Liver (tissue), 9 donors: ENCODE results near the gene SRPK1. TPM values are rescaled to one million over a fixed set of nuclear protein-coding genes. Genes with fewer than 3 reads are reported as not detected.

Experiments used
- DNase-seq: peaks from one replicate; pipeline ENCODE4 v3.0.0-alpha.2; 2017; ENCODE audit warnings: low spot score
- H3K27ac ChIP-seq, 2 donors: one replicate each; pipeline ENCODE4 v1.7.0; 2013; ENCODE audit warnings: inconsistent platforms in 2 of 2, low read length in 2 of 2, control low read depth in 1 of 2, low read depth in 1 of 2, mild to moderate bottlenecking in 1 of 2
- H3K27me3 ChIP-seq, 4 donors: one replicate each; pipeline versions ENCODE4 v1.6.1 to v1.7.0; 2013; ENCODE audit warnings: low read length in 3 of 4, inconsistent platforms in 1 of 4, mild to moderate bottlenecking in 1 of 4, moderate library complexity in 1 of 4; ENCODE audit not compliant: control insufficient read depth in 4 of 4, insufficient read depth in 4 of 4
- H3K36me3 ChIP-seq, 4 donors: one replicate each; pipeline versions ENCODE4 v1.6.1 to v1.7.0; 2013; ENCODE audit warnings: low read length in 3 of 4, mild to moderate bottlenecking in 3 of 4, low read depth in 1 of 4, moderate library complexity in 1 of 4; ENCODE audit not compliant: control insufficient read depth in 4 of 4, insufficient read depth in 3 of 4
- H3K4me1 ChIP-seq, 4 donors: one replicate each; pipeline versions ENCODE4 v1.6.1 to v1.7.0; 2013; ENCODE audit warnings: low read length in 3 of 4, mild to moderate bottlenecking in 3 of 4, moderate library complexity in 1 of 4; ENCODE audit not compliant: control insufficient read depth in 4 of 4, insufficient read depth in 4 of 4
- H3K4me3 ChIP-seq, 3 donors: one replicate each; pipeline versions ENCODE4 v1.6.1 to v1.7.0; 2013; ENCODE audit warnings: low read length in 3 of 3, control low read depth in 1 of 3, low read depth in 1 of 3, mild to moderate bottlenecking in 1 of 3
- H3K9ac ChIP-seq, 2 donors: one replicate each; pipeline ENCODE4 v1.7.0; 2013; ENCODE audit warnings: low read length in 2 of 2, mild to moderate bottlenecking in 2 of 2, moderate library complexity in 2 of 2, control low read depth in 1 of 2, low read depth in 1 of 2
- H3K9me3 ChIP-seq, 4 donors: one replicate each; pipeline versions ENCODE4 v1.6.1 to v1.7.0; 2013; ENCODE audit warnings: low read length in 3 of 4; ENCODE audit not compliant: control insufficient read depth in 4 of 4
- EGR1 ChIP-seq, 2 donors: IDR thresholded peaks; 2 replicates each; pipeline ENCODE4 v1.6.1; 2016 to 2018; ENCODE audit warnings: antibody characterized with exemption in 2 of 2, low read depth in 2 of 2
- FOXA1 ChIP-seq: IDR thresholded peaks from 2 replicates; pipeline ENCODE4 v1.6.1; 2016; ENCODE audit warnings: antibody characterized with exemption
- FOXA2 ChIP-seq: IDR thresholded peaks from 2 replicates; pipeline ENCODE4 v1.6.1; 2016; ENCODE audit warnings: antibody characterized with exemption
- GABPA ChIP-seq, 2 donors: IDR thresholded peaks in 1 of 2; conservative IDR thresholded peaks in 1 of 2; 2 replicates each; pipeline ENCODE4 v1.6.1; 2016; ENCODE audit warnings: antibody characterized with exemption in 2 of 2, mild to moderate bottlenecking in 1 of 2, moderate library complexity in 1 of 2
- HNF4A ChIP-seq, 2 donors: conservative IDR thresholded peaks; 2 replicates each; pipeline ENCODE4 v1.6.1; 2016; ENCODE audit warnings: antibody characterized with exemption in 2 of 2, mild to moderate bottlenecking in 2 of 2
- HNF4G ChIP-seq: IDR thresholded peaks from 2 replicates; pipeline ENCODE4 v1.6.1; 2016; ENCODE audit warnings: antibody characterized with exemption
- JUND ChIP-seq, 2 donors: IDR thresholded peaks; 2 replicates each; pipeline ENCODE4 v1.6.1; 2016; ENCODE audit warnings: antibody characterized with exemption in 2 of 2
- RAD21 ChIP-seq, 2 donors: IDR thresholded peaks; 2 replicates each; pipeline ENCODE4 v1.6.1; 2016; ENCODE audit warnings: antibody characterized with exemption in 2 of 2, mild to moderate bottlenecking in 2 of 2
- RXRA ChIP-seq, 2 donors: IDR thresholded peaks; 2 replicates each; pipeline ENCODE4 v1.6.1; 2017 to 2018; ENCODE audit warnings: antibody characterized with exemption in 2 of 2, mild to moderate bottlenecking in 1 of 2
- SP1 ChIP-seq: IDR thresholded peaks from 2 replicates; pipeline ENCODE4 v1.6.1; 2018; ENCODE audit warnings: antibody characterized with exemption, mild to moderate bottlenecking
- YY1 ChIP-seq: IDR thresholded peaks from 2 replicates; pipeline ENCODE4 v1.6.1; 2016; ENCODE audit warnings: antibody characterized with exemption, mild to moderate bottlenecking
- WGBS: extraction: QIAGEN DNeasy Blood & Tissue Kit; methylation state at CpG from one replicate; pipeline ENCODE4 v1.1.7; 2013; 5-methylcytosine and 5-hydroxymethylcytosine counted together
- polyA plus RNA-seq, 2 donors: library from polyadenylated mRNA; stranded (reverse) in 1 of 2; unstranded in 1 of 2; fragments of 200-250 nt in 1 of 2; fragments of >200 nt in 1 of 2; fragmentation: Nextera tagmentation in 1 of 2; extraction: Ambion mirVana in 1 of 2; gene quantifications; one replicate each; pipeline versions ENCODE4 v1.2.1 to v1.2.3, GENCODE V29; 2013 to 2015
- total RNA-seq, 2 donors: library from RNA; depleted of rRNA; stranded (reverse); fragments of >200 nt; gene quantifications; one replicate each; pipeline ENCODE4 v1.2.3, GENCODE V29; 2014
- TF ChIP-seq, protein P1 (sequence below): IDR thresholded peaks from 2 replicates; pipeline ENCODE4 v1.6.1; 2016; ENCODE audit warnings: antibody characterized with exemption
- TF ChIP-seq, protein P2 (sequence below): fragments of 150-350 bp; IDR thresholded peaks from 2 replicates; pipeline ENCODE4 v1.5.1; 2017; ENCODE audit warnings: improper control_type of control experiment, low read depth, low read length; ENCODE audit not compliant: missing input control
- TF ChIP-seq, protein P3 (sequence below): IDR thresholded peaks from 2 replicates; pipeline ENCODE4 v1.6.1; 2016; ENCODE audit warnings: antibody characterized with exemption
- TF ChIP-seq, protein P4 (sequence below): IDR thresholded peaks from 2 replicates; pipeline ENCODE4 v1.6.1; 2016; ENCODE audit warnings: antibody characterized with exemption
- TF ChIP-seq, protein P5 (sequence below): IDR thresholded peaks from 2 replicates; pipeline ENCODE4 v1.6.1; 2016; ENCODE audit warnings: antibody characterized with exemption, mild to moderate bottlenecking
- donor health status: healthy.
- donor health status: healthy.
- donor health status: healthy.
- donor health status: healthy.
- donor health status: healthy.

SRPK1 gene
- total and polyA plus RNA-seq, 4 donors: 11.9 to 41.2 (median 32.9) TPM

DNA sequence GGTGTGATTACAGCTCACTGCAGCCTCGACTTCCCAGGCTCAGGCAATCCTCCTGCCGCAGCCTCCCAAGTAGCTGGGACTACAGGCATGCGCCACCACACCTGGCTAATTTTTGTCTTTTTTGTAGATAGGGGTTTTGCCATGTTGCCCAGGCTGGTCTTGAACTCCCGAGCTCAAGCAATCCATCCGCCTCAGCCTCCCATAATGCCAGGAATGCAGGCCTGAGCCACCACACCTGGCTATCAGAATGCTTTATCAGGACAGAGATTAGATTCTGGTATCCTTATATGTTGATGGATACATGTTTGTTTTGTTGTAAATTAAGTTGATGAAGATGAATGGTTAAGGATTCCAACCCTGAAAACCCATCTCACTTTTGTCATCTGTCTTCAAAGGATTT is 91.6 kb downstream of the SRPK1 start:
- H3K27ac ChIP-seq: no peak overlapping the region
- WGBS: 95% methylated on average over 5 of the region's 5 CpGs

More for the DNA sequence above, 91.6 kb downstream of the SRPK1 start:
- DNase-seq: no peak
- peaks cover 0 to 5% (median 0%) of the 10 kb centered on the region in 4 donors for H3K36me3 ChIP-seq
- no peak overlapping the region for H3K9ac ChIP-seq
- peaks cover 5 to 11% (median 7%) of the 10 kb centered on the region in 4 donors for H3K4me1 ChIP-seq
- H3K9me3 ChIP-seq: no peaks in the 10 kb centered on the region
- H3K27me3 ChIP-seq: no peaks in the 10 kb centered on the region
- TF ChIP-seq HNF4A (conservative IDR thresholded peaks at IDR 0.05) (no peak), HNF4G (no peak), FOXA1 (no peak), SP1 (no peak), GABPA (IDR thresholded peaks at IDR 0.05 in 1 of 2, conservative IDR thresholded peaks at IDR 0.05 in 1 of 2) (no peak), RXRA (IDR thresholded peaks at IDR 0.05) (no peak), JUND (IDR thresholded peaks at IDR 0.05) (no peak), YY1 (no peak), RAD21 (IDR thresholded peaks at IDR 0.05) (no peak), EGR1 (IDR thresholded peaks at IDR 0.05; ENCODE audit: low read depth in 2 of 2) (no peak), FOXA2 (no peak)
- TF ChIP-seq, protein P1, sequence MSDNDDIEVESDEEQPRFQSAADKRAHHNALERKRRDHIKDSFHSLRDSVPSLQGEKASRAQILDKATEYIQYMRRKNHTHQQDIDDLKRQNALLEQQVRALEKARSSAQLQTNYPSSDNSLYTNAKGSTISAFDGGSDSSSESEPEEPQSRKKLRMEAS: no peak
- TF ChIP-seq, protein P2, sequence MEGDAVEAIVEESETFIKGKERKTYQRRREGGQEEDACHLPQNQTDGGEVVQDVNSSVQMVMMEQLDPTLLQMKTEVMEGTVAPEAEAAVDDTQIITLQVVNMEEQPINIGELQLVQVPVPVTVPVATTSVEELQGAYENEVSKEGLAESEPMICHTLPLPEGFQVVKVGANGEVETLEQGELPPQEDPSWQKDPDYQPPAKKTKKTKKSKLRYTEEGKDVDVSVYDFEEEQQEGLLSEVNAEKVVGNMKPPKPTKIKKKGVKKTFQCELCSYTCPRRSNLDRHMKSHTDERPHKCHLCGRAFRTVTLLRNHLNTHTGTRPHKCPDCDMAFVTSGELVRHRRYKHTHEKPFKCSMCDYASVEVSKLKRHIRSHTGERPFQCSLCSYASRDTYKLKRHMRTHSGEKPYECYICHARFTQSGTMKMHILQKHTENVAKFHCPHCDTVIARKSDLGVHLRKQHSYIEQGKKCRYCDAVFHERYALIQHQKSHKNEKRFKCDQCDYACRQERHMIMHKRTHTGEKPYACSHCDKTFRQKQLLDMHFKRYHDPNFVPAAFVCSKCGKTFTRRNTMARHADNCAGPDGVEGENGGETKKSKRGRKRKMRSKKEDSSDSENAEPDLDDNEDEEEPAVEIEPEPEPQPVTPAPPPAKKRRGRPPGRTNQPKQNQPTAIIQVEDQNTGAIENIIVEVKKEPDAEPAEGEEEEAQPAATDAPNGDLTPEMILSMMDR: no peak
- TF ChIP-seq, protein P3, sequence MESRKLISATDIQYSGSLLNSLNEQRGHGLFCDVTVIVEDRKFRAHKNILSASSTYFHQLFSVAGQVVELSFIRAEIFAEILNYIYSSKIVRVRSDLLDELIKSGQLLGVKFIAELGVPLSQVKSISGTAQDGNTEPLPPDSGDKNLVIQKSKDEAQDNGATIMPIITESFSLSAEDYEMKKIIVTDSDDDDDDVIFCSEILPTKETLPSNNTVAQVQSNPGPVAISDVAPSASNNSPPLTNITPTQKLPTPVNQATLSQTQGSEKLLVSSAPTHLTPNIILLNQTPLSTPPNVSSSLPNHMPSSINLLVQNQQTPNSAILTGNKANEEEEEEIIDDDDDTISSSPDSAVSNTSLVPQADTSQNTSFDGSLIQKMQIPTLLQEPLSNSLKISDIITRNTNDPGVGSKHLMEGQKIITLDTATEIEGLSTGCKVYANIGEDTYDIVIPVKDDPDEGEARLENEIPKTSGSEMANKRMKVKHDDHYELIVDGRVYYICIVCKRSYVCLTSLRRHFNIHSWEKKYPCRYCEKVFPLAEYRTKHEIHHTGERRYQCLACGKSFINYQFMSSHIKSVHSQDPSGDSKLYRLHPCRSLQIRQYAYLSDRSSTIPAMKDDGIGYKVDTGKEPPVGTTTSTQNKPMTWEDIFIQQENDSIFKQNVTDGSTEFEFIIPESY: no peak
- TF ChIP-seq, protein P4, sequence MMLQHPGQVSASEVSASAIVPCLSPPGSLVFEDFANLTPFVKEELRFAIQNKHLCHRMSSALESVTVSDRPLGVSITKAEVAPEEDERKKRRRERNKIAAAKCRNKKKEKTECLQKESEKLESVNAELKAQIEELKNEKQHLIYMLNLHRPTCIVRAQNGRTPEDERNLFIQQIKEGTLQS: no peak
- TF ChIP-seq, protein P5, sequence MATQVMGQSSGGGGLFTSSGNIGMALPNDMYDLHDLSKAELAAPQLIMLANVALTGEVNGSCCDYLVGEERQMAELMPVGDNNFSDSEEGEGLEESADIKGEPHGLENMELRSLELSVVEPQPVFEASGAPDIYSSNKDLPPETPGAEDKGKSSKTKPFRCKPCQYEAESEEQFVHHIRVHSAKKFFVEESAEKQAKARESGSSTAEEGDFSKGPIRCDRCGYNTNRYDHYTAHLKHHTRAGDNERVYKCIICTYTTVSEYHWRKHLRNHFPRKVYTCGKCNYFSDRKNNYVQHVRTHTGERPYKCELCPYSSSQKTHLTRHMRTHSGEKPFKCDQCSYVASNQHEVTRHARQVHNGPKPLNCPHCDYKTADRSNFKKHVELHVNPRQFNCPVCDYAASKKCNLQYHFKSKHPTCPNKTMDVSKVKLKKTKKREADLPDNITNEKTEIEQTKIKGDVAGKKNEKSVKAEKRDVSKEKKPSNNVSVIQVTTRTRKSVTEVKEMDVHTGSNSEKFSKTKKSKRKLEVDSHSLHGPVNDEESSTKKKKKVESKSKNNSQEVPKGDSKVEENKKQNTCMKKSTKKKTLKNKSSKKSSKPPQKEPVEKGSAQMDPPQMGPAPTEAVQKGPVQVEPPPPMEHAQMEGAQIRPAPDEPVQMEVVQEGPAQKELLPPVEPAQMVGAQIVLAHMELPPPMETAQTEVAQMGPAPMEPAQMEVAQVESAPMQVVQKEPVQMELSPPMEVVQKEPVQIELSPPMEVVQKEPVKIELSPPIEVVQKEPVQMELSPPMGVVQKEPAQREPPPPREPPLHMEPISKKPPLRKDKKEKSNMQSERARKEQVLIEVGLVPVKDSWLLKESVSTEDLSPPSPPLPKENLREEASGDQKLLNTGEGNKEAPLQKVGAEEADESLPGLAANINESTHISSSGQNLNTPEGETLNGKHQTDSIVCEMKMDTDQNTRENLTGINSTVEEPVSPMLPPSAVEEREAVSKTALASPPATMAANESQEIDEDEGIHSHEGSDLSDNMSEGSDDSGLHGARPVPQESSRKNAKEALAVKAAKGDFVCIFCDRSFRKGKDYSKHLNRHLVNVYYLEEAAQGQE: no peak
- no peak overlapping the region for H3K4me3 ChIP-seq
